KOPT-K1 (cell line): ENCODE data around the gene CSMD2.

ENCODE experiments used
- H3K27ac ChIP-seq: fragments of 200-600 bp; sonication (generic); 2 replicates; pipeline ENCODE4 v1.5.1; 2016; ENCODE audit warnings: antibody characterized with exemption, mild to moderate bottlenecking, low read depth, low read length; ENCODE audit not compliant: poor library complexity, severe bottlenecking
- H3K36me3 ChIP-seq: fragments of 200-600 bp; sonication (generic); 2 replicates; pipeline ENCODE4 v1.5.1; 2017; ENCODE audit warnings: antibody characterized with exemption, mild to moderate bottlenecking, low read length, moderate library complexity; ENCODE audit not compliant: insufficient read depth
- H3K9me3 ChIP-seq: fragments of 200-600 bp; sonication (generic); 2 replicates; pipeline ENCODE4 v1.5.1; 2017; ENCODE audit warnings: antibody characterized with exemption, low read length, mild to moderate bottlenecking; ENCODE audit not compliant: insufficient read depth, poor library complexity, severe bottlenecking

Gene CSMD2

DNA sequence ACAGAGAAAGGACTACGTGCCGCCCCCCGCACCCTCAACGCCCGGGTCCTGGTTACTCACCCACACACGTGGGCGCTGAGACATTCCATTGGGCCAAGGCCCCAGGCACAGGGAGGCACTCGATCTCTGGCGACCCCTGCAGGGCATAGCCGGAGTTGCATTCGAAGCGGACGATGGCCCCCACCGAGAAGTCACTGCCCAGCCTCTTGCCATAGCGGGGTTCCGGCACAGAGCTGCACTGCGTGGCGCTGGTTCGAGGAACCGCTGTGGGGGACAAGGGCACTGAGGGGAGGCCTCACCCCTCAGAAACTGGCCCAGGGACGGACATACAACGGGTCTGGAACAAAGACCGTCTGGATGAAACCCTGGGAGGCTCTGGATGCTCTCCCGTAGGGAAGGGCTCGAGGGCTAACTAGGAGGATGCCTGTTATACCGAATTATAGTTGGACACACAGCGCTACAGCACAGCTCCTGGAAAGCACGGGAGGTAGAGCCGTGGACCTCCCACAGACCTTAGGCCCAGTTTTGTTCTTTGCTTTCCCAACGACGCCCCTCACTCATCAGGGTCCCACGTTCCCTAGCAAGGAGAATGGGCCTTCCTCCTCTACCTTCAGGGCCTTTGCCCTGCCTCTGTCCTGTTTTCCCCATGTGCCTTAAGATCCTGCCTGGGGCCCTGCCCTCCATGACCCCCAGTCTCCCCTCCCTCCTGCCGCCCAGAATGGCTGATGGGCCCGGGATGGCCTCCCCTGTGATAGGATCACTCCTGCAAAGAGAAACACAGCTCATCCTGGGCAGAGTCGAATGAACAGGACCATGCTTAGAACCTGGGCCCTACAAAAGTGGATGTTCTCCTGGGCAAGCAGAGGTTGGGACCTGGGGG, 539.8 kb downstream of the CSMD2 start:
- Histone ChIP-seq H3K27ac (no peak overlapping the region), H3K36me3 (no peaks in the 10 kb centered on the region), H3K9me3 (no peaks in the 10 kb centered on the region)

DNA sequence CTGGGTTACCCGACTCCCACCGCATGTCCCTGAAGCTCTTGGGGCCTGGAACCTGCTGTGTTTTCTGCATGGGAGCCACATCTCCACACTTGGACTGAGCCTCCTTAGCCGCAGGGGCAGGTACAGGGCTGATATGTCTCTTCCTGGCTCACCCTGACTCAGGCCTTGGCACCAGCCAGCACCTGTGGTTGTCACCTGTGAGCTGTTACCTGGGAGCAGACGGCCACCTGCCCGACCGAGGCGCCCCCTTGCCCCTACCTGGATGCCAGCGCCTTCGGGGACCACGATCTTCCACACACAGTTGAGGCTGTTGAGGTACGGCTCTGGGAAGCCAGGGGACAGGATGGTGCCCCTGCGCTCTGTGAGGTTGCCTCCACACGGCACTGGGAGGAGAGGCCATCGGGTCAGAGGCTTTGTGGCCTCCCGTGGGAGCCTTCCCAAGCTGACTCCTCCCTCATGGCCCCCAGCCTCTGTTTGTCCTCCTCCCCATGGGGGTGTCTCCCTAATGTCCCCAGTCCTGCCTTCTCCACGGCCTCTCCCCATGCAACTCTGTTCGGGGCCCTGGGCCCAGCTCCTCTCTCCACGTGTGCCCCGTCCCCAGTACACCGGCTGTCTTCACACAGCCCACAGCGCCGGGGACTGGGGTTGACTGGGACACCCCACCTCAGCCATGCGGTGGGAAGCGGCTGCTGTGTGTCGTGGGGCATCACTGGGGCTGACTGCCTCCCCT, 540.6 kb downstream of the CSMD2 start:
- no peaks in the 10 kb centered on the region for H3K9me3 ChIP-seq
- no peaks in the 10 kb centered on the region for H3K36me3 ChIP-seq
- no peak overlapping the region for H3K27ac ChIP-seq

DNA sequence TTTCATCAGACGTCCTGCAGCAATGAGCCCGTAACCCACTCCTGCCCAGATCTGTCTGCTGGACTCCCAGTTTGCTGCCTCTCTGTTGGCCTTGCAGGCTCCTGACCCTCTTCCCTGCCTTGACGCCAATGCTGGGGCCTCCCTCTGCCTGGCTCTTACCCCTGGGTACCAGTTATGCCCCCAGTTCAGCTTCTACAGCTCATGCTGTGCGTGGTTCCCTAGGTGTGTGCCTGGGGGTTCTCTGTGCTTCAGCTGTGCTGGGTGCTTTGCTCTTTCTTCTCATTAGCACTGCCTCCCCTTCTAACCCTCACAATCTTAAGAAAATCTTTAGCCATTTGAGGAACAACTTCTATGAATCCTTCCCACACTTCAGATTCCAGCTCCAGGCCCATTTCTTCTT, 541.2 kb downstream of the CSMD2 start:
- H3K36me3 ChIP-seq, result no peaks in the 10 kb centered on the region
- no peak overlapping the region for H3K27ac ChIP-seq
- no peaks in the 10 kb centered on the region for H3K9me3 ChIP-seq

DNA sequence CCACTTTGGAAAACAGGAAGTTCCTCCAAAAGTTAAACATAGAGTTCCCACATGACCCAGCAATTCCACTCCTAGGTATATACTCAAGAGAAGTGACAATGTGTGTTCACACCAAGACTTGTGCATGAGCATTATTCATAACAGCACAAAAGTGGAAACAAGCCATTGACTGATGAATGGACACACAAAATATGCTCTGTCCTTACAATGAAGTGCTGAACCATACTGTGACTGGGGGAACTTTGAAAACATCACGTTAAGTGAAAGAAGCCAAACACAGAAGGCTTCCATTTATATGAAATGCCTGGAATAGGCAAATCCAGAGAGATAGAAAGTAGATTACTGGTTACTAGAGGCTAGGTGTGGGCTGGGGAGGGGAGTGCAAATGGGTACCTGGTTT, 542.3 kb downstream of the CSMD2 start:
- Histone ChIP-seq H3K9me3 (no peaks in the 10 kb centered on the region), H3K36me3 (no peaks in the 10 kb centered on the region), H3K27ac (no peak overlapping the region)

DNA sequence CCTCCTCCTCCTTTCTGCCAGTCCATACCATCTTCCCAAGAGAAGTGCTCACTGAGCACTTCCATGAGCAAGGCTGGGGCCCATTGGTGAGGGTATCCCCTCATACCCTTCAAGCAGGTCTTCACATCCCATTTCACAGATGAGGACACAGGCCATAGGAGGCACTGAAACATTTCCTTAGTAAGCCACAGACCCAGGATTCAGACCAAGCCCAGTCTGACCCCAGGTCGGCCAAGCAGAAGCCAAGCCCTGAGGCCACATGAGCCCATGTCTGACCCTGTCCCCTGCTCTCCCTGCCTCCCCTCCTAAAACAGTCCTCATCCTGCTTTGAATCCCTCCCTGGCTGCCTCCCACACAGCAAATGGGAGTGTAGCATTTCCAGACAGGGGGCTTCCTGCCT, 546.4 kb downstream of the CSMD2 start:
- Histone ChIP-seq H3K27ac (no peak overlapping the region), H3K36me3 (no peaks in the 10 kb centered on the region), H3K9me3 (no peaks in the 10 kb centered on the region)

DNA sequence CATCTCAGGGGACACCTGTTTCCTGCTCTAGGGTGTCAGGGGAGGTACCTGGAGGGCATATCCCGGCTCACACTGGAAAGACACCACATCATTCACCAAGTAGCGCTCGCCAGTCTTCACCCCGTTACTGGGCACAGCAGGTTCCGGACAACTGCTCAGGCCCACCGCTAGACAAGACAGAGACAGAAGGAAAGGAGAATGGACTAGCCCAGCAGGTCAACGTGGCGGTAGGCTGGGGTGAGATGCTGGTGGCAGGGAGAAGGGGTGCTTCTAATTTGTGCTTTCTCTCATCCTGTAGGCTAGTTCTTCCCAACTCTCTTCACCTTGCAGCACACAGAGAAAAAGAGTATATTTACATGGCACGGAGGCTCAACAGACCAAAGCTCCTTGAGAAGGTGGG, 547.6 kb downstream of the CSMD2 start:
- no peaks in the 10 kb centered on the region for H3K36me3 ChIP-seq
- no peak overlapping the region for H3K27ac ChIP-seq
- no peaks in the 10 kb centered on the region for H3K9me3 ChIP-seq

DNA sequence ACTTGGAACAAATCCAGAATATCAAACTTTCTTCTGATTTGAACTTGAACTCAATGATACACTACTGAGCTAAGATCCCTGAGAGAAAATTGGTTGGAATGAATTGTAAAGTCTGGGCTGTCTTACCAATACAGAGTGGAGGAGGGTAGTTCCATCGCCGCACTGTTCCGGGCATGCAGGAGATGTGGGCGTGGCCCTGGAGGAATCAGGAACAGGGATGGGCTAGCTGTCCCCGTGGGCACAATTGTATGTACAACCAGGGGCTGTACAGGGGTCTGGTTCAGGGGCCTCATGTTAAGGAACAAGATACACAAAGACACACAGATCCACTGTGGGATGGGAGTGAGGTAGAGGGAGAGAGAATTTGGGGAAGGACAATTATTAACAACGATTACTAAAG, 548.2 kb downstream of the CSMD2 start:
- no peaks in the 10 kb centered on the region for H3K9me3 ChIP-seq
- H3K27ac ChIP-seq, result no peak overlapping the region
- no peaks in the 10 kb centered on the region for H3K36me3 ChIP-seq

DNA sequence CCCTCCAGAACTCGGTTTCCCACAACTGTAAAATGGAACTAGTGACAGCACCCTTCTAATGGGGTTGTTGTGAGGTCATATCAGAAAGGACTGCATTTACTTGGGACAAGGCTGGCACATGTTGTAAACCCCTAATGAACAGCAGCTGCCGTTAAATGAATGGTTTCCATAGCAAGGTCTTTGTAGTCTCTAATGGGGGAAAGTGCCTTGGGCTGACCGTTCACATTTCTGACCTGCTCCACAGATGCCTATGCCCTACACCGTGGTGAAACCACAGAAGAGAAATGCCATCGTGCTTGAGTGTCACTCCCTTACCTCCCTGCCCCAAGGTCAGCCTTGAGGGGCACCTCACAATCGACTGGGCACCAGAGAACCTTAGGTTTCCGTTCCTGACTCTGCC, 549.5 kb downstream of the CSMD2 start:
- H3K36me3 ChIP-seq, result no peaks in the 10 kb centered on the region
- H3K27ac ChIP-seq, result no peak overlapping the region
- no peaks in the 10 kb centered on the region for H3K9me3 ChIP-seq

DNA sequence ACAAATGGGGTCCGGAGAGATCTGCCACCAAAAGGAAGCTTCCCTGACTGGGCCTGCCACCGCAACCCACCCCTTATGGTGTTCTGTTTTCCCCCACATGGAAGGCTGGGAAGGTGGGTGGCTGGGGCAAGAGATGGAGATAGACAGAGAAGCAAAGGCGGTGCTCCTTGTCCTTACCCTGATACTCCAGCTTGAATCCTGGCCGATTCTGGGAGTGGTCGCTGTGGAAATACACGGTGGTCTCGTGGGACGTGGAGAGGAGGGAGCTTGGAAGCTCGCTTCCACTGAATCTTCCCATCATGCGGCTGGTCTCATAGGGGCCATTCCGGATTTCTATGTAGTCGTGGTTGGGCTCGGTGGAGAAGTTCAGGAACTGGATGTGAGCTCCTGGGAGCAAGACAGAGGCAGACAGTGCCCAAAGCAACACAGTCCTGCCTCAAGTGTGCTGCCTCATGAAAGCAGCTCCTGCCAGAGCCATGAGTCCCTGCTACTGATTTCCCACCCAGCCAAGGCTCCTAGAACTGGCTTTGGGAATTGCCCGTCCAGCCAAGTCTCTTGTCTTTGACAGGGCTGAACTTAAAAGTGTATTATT, 554.1 kb downstream of the CSMD2 start:
- no peak overlapping the region for H3K27ac ChIP-seq
- no peaks in the 10 kb centered on the region for H3K36me3 ChIP-seq
- no peaks in the 10 kb centered on the region for H3K9me3 ChIP-seq

DNA sequence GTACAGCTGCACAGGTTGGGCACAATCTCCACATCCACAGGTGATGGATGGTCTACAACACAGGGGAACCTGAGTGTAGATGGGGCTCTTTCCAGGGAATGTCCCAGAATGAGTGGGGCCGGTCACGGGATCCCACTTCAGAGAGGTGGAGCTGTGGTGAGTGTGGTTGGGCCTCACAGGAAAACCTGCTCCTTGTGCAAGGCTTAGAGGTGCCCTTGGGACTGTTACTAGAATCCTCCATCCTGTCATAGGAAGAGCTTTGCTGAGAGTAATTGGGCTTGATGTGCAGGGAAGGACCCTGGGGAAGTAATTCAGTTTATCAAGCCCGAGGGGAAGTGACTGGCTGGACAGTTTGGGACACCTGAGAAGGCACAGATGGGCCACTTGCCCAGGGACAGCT, 554.6 kb downstream of the CSMD2 start:
- no peak overlapping the region for H3K27ac ChIP-seq
- no peaks in the 10 kb centered on the region for H3K9me3 ChIP-seq
- H3K36me3 ChIP-seq, result no peaks in the 10 kb centered on the region

DNA sequence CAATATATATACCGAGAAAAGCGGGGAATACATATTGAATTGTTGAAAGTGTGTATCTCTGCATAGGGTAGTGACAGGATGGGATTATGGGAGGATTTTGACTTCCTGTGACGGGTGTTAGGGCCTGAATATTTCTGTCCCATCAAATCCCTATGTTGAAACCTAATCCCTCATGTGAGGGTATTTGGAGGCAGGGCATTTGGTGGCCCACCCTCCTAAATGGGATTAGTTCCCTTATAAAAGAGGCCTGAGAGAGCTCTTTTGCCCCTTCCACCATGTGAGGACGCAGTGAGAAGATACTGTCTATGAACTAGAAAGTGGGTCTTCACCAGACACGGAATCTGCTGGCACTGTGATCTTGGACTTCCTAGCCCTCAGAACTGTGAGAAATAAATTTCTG, 555.3 kb downstream of the CSMD2 start:
- Histone ChIP-seq H3K27ac (no peak overlapping the region), H3K9me3 (no peaks in the 10 kb centered on the region), H3K36me3 (no peaks in the 10 kb centered on the region)

DNA sequence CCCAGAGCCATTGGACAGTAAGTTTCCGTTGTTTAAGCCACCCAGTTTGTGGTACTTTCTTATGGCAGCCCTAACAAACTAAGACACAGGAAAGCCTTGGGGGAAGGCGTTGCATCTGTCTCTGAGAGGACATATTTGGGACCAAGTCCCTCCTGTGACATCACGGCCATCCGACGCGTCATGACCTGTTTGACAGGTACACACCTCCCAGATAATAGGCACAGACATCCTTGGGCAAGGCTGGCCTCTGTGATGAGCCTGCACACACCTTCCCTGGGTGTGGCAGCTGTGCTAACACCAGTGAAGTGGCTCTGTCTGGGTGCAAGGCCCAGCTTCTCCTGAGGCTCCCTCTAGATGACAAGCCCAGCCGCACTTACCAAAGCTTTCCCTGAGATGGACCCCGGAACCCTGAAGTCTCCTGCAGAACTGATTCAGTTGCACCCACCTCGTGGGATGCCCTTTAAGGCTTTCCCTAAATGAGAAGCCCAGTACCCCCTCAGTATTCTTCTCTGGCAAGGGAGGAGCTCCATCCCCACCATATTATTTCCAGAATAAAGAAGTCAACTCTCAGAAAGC, 556.1 kb downstream of the CSMD2 start:
- Histone ChIP-seq H3K27ac (no peak overlapping the region), H3K36me3 (no peaks in the 10 kb centered on the region), H3K9me3 (no peaks in the 10 kb centered on the region)

DNA sequence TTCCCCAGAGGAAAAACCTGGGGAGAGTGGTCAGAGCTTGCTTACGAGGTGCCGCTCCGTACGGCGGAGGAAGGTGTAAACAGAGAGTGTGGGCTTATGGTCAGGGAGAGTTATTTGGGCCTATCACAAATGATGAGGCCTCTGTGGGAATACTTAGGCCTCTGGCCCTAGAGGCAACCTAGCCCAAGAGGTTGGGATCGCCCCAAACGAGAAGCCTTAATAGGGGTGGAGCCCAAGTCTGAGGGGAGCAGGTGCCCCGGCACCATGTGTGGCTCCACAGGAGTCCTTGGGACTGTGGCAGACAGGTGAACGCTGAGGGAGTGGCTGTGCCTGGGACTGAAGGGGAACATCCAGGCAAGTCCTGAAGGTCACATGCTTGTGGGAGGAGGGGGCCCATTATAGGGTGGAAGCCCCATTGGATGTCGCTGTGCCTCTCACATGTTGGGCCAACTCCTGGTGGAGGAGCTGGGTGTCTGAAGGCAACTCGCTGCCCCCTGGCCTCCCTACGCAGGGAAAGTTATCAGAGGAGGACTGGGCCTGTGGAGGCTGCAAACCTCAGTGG, 557.5 kb downstream of the CSMD2 start:
- Histone ChIP-seq H3K9me3 (no peaks in the 10 kb centered on the region), H3K27ac (no peak overlapping the region), H3K36me3 (no peaks in the 10 kb centered on the region)

DNA sequence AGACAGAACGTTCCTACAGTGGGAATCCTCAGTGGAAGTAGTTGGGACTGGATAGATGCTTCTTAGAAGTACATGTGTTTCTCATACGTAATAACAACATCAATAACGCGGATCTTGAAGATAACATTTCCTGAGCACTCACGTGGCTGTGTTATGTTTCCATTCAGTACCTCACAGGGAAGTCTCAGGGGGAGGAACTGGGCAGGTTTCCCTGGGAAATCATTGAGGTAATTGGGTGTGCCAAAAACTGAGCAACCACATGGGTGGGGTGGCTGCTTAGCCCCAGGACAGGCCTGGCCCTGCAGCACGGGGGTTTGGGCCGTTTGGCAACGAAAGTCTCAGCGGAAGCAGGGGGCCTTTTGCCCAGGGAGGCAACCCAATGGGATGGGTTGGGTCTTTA, 558.8 kb downstream of the CSMD2 start:
- H3K27ac ChIP-seq, result no peak overlapping the region
- no peaks in the 10 kb centered on the region for H3K36me3 ChIP-seq
- H3K9me3 ChIP-seq, result no peaks in the 10 kb centered on the region

DNA sequence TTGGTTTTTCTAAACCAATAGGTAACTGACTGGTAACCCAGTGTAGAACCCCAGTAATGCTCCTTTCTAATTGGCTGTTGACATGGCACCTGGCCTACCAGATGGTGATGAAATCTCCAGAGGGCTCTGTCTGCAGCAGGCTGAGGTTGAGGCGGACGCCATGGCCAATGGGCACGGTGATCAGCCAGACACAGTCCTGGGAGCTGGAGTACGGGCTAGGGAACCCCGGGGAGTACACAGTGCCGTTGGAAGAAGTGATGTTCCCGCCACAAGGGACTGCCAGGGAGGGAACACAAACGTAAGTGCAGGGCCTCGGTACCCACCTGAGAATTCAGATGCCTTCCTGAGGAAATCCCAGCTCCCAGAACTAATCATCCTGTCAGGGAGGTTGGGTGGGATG, 562.8 kb downstream of the CSMD2 start:
- Histone ChIP-seq H3K36me3 (no peaks in the 10 kb centered on the region), H3K27ac (no peak overlapping the region), H3K9me3 (no peaks in the 10 kb centered on the region)
